Measurements from ENCODE around the gene METTL1. TPM values are rescaled to one million over a fixed set of nuclear protein-coding genes. Genes with fewer than 3 reads are reported as not detected.

METTL1 gene
- total RNA-seq, 4 donors from 2014 or later: 6.5 to 22.7 (median 17.9) TPM

DNA sequence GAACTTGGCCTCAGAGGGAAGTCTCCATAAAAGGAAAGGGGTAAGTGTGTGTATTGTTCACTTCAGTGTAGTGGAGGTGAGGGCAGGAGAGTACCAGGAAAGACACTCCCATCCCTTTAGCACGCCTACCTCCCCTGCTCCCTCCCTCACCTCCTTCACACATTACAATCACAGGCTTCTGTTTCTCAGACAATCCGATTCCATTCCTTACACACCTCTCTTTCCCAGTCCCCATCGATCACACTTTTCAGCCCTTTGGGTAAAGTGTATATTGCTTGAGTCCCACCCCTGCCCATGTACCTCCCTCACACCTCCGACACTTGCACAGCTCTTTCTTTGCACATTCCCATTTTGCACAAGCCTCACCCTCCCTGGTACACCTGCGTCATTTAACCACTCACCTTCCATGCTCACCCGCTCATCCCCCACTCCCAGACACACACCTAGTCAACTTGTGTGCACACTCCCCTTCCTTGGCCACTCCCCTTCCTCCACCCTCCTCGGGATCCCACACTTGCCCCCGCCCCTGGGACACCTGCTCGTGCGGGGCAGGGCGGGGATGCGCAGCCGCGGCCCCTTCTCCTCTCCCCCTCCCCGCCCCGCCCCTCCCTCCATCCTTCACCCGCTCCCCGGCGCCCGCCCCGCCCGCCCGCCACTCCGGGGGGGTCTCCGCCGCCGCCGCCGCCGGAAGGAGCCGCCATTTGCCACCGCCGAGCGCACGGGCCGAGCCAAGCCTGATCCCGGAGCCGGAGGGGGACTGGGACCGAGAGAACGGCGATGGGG, 17.3 kb downstream of the METTL1 start, which contains the start of gene MARCHF9:
MARCHF9 (plus strand) TSS at position 693 of the 783 bp plus-strand sequence. CDS start 426 bp downstream, outside the sequence.
- no peak for ATAC-seq
- H3K4me1 ChIP-seq: peaks cover 23 to 27% of the 10 kb centered on the region in 2 donors
- H3K36me3 ChIP-seq: peaks cover 0 to 35% of the 10 kb centered on the region in 2 donors
- no peaks in the 10 kb centered on the region for H3K9me3 ChIP-seq
- H3K27me3 ChIP-seq: no peaks in the 10 kb centered on the region
- H3K4me3 ChIP-seq: peak within 1 kb of the TSS; percentile 60 to 68 (median 66)
- peak within 1 kb of the TSS in 3 of 4 donors; percentile 16 to 49 (median 39) for H3K27ac ChIP-seq
- peak in 1 of 2 donors; percentile 56 for DNase-seq
- TF ChIP-seq POLR2A (IDR thresholded peaks at IDR 0.05) (no peak), CTCF (IDR thresholded peaks at IDR 0.05 in 4 of 5, conservative IDR thresholded peaks at IDR 0.05 in 1 of 5) (no peak)
- in situ Hi-C loops (cut with MboI; ENCODE audit: low sequenced_read_pairs in 4 of 4): no loop called here
- intact Hi-C loops (cut with DNase I; ENCODE audit: low total_unique reads): no loop called here

- H3K4me3 ChIP-seq: peak overlapping the region in 1 of 4 donors; percentile 66
- ATAC-seq: no peak
- no peak for DNase-seq
- intact Hi-C loops (cut with DNase I; ENCODE audit: low total_unique reads): loop anchor here (2.0 kb wide), 3 partner anchors 19 to 233 kb away; partner anchors contain the start of genes CTDSP2, DDIT3, EEF1AKMT3 and METTL1
- peak overlapping the region in 1 of 4 donors; percentile 49 for H3K27ac ChIP-seq
- no peaks in the 10 kb centered on the region for H3K9me3 ChIP-seq
- peaks cover 23 to 27% of the 10 kb centered on the region in 2 donors for H3K4me1 ChIP-seq
- peaks cover 0 to 37% of the 10 kb centered on the region in 2 donors for H3K36me3 ChIP-seq
- no peaks in the 10 kb centered on the region for H3K27me3 ChIP-seq
- TF ChIP-seq POLR2A (IDR thresholded peaks at IDR 0.05) (no peak), CTCF (IDR thresholded peaks at IDR 0.05 in 4 of 5, conservative IDR thresholded peaks at IDR 0.05 in 1 of 5) (no peak)
- in situ Hi-C loops (cut with MboI; ENCODE audit: low sequenced_read_pairs in 4 of 4): no loop called here
These were observed 18.1 kb downstream of the METTL1 start for GRCh38 chr12:57753756-57754337.

DNA sequence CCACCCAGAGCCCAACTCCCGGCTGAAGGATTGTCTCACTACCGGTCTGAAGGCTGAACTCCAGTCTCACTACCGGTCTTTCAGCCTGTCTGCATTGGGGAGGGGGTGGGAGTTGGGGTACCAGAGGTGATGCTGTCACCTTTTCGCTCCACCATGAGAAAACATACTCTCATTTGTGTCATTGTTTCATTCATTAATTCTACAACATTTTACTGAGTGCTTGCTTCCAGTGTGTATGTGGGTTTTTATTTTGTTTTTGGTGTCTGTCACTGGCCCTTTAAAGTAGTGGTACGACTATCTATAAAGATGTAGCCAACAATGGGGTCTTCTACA, 19.3 kb downstream of the METTL1 start:
- no peak for TF ChIP-seq POLR2A (IDR thresholded peaks at IDR 0.05)
- TF ChIP-seq CTCF (IDR thresholded peaks at IDR 0.05 in 4 of 5, conservative IDR thresholded peaks at IDR 0.05 in 1 of 5): no peak
- peak overlapping the region; percentile 55 to 84 (median 76) for H3K4me3 ChIP-seq
- ATAC-seq (no peak), DNase-seq (no peak)
- peaks cover 0 to 37% of the 10 kb centered on the region in 2 donors for H3K36me3 ChIP-seq
- H3K27ac ChIP-seq: peak overlapping the region; percentile 76 to 98 (median 94)
- H3K4me1 ChIP-seq: peaks cover 23 to 27% of the 10 kb centered on the region in 2 donors
- in situ Hi-C loops (cut with MboI; ENCODE audit: low sequenced_read_pairs in 4 of 4) (no loop called here), intact Hi-C loops (cut with DNase I; ENCODE audit: low total_unique reads) (loop anchor here (1.0 to 2.0 kb wide), 4 partner anchors 20 to 232 kb away; partner anchors contain the start of genes CTDSP2, DDIT3, EEF1AKMT3 and METTL1)
- no peaks in the 10 kb centered on the region for H3K9me3 ChIP-seq
- no peaks in the 10 kb centered on the region for H3K27me3 ChIP-seq

DNA sequence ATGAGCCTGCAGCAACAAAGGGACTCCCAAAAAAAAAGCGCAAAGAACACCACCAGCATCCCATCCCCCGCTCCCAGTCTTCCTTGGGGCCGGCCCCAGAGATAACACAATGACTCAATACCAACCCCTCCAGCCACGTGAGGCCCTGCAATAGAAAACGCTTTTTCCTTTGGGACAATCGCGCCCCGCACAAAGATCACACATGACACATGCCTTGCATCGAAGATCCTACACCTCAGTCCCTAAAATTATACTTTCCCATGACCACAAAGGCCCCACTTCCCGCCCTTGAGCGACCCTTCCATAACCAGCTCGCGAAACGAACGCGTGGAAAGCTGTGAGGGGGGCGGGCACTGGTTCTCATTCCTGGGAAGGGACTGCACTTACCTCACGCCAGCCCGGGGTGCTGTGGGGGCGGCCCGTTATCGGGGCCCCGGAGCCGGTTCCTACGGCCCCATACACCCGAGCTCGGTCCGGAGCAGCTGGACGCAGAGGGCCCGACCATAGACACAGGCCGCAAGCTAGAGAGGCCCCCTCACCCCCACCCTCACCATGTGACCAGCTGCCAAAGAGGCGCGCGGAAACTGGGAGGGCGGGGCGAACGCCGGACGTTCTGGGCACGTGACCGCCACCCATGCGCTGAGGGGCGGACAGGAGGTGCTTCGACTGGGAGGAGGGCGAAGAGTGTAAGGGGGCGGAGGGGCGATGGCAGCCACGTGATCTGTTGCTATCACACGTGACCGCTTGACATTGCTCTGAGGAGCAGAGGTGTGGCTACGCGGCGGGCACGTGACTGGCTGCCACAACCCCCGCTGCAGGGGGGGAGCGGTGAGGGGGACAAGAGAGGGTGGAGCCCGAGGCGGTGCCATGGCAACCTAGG, 19.9 kb downstream of the METTL1 start, which contains the start of gene CDK4:
CDK4 (minus strand) TSS at position 523 of the 880 bp plus-strand sequence. CDS start 593 bp downstream, outside the sequence.
- in situ Hi-C loops (cut with MboI; ENCODE audit: low sequenced_read_pairs in 4 of 4) (no loop called here), intact Hi-C loops (cut with DNase I; ENCODE audit: low total_unique reads) (loop anchor here (1.0 to 2.0 kb wide), 4 partner anchors 21 to 231 kb away; partner anchors contain the start of genes CTDSP2, DDIT3, EEF1AKMT3 and METTL1)
- Histone ChIP-seq H3K36me3 (peaks cover 0 to 39% of the 10 kb centered on the region in 2 donors), H3K9me3 (no peaks in the 10 kb centered on the region), H3K27me3 (no peaks in the 10 kb centered on the region), H3K27ac (peak within 1 kb of the TSS; percentile 94 to 98 (median 96)), H3K4me3 (peak within 1 kb of the TSS; percentile 74 to 95 (median 80)), H3K4me1 (peaks cover 23 to 27% of the 10 kb centered on the region in 2 donors)
- ATAC-seq (peak; percentile 87 to 88), DNase-seq (peak; percentile 99 to 100)
- TF ChIP-seq POLR2A (IDR thresholded peaks at IDR 0.05) (peak; percentile 85 to 90), CTCF (IDR thresholded peaks at IDR 0.05 in 4 of 5, conservative IDR thresholded peaks at IDR 0.05 in 1 of 5) (peak in 1 of 5 experiments; percentile 24)
